Measurements from ENCODE around the gene DEPDC5.

DEPDC5 gene

GRCh38 chr22:31853736-31854495 is 100.1 kb downstream of the DEPDC5 start:
- FAIRE-seq, result no peak

- no peak for FAIRE-seq
These were observed 103.4 kb downstream of the DEPDC5 start for GRCh38 chr22:31857247-31857646.

DNA sequence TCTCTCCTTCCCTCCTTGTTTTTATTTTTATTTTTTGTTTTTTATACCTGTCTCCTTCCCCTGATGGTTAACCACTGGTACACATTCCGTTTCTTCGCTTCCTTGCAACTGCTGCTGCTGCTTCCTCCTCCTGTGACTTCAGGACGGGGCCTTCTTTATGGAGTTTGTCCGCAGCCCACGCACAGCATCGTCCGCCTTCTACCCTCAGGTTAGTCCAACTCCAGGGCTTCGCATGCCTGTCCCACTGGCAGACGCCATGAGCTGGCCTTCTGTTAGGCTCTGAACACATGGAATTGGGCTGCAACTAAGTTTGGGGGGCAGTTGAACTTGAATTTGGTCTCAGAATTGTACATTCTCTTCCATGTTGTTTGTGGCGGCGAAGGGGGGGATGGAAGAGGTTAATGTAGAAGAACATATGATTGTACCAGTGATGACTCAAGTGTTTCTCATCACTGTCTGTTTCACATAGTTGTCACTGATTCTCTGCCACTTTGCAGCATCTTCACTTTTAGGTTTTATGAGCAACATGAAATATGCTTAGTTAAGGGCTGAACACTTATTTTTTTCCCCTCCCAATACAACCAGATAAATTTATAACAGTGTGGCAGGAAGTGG is 107.5 kb downstream of the DEPDC5 start:
- FAIRE-seq, result no peak

- no peak for FAIRE-seq
These were observed 113.1 kb downstream of the DEPDC5 start for GRCh38 chr22:31866918-31867317.

DNA sequence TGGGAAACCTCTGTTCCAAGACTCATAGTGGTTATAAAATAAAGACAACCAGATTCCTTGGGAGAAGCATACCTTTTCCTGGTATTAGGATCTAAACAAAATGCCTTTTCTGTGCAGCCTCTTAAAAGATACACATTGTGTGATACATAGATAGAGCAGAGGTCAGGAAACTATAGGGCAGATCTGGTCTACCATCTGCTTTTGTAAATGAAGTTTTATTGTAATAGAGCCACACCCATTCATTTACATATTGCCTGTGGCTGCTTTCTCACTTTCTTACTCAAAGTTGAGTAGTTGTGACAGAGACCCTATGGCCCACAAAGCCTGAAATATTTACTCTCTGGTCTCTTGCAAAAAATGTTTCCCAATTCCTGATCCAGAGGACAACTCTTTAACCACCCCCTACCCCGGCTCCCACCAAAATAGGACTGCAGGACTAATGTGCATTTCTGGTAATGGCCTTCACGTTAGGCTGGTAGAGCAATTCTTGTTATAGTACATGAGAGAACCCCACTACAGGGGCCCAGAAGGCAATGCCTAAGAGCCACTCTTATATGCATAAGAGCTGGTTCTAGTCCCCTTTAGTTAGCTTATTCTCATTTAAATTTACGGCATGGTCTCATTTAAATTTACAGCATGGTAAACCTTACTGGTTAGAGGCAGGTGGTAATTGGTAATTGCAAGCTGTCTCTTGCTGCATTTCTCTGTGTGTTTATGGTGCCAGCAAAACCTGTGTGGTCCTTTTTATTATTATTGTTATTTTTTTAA is 113.8 kb downstream of the DEPDC5 start:
- no peak for FAIRE-seq

DNA sequence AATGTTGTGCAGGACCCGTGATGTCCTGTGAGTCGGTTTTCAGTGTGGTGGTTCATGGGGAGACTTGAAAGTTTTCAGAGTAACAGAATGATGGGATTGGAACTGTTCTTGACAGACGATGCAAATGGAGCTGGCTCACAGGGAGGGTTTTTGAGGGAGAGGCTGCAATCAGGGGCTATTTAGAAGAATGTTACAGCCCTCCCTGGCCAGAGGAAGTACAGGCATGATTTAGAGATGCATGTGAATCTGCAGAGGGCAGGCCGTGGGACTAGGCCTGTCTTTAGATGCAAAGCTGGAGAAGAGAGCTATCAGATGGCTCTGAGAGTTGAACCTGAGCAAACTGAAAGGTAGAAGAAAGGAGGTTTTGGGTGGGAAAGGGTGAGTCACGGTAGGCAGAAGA is 115.9 kb downstream of the DEPDC5 start:
- no peak for FAIRE-seq

DNA sequence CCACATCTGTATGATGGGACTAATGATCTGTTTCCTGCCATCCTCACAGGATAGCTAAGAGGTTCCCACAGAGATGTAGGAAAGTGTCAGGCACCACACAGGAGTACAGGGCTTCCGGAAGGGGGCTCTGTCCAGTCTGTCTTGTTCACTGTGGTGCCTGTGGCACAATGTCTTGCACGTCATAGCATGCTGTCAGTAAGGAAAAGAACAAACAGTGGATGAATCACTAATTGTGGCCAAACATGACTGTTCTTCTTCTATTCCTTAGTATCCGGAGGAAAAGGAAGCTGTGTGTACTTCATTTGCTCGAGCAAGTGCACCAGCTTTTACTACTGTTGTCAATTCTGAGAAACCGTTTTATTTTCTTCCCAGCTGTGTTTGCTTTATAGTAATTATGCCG is 117.1 kb downstream of the DEPDC5 start:
- no peak for FAIRE-seq

- FAIRE-seq, result no peak
These were observed 117.7 kb downstream of the DEPDC5 start for GRCh38 chr22:31871480-31871879.

DNA sequence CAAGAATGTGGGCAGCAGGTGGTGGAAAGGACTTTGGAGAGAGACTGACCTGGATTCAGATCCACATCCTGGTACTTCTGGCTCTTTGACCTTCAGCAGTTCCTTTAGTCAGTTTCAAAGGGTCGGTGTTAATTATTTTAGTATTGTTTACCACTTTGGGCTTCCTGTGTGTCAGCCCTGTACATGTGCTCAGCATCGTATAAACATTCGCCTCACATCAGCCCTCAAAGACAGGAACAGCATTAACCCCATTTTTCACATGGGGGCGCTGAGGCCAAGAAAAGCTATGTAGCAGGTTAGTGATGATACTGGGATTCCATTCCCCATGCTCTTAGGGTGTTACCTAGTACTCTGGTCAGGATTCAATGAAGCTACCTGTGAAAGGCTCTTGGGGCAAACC is 118.4 kb downstream of the DEPDC5 start:
- no peak for FAIRE-seq

- no peak for FAIRE-seq
These were observed 121.0 kb downstream of the DEPDC5 start for GRCh38 chr22:31874821-31875220.

- no peak for FAIRE-seq
These were observed 122.5 kb downstream of the DEPDC5 start for GRCh38 chr22:31876156-31876920.

GRCh38 chr22:31879585-31879984 is 125.8 kb downstream of the DEPDC5 start:
- no peak for FAIRE-seq

GRCh38 chr22:31881200-31881599 is 127.4 kb downstream of the DEPDC5 start:
- FAIRE-seq, result no peak

- no peak for FAIRE-seq
These were observed 128.0 kb downstream of the DEPDC5 start for GRCh38 chr22:31881865-31882264.

- no peak for FAIRE-seq
These were observed 129.2 kb downstream of the DEPDC5 start for GRCh38 chr22:31882971-31883370.

- no peak for FAIRE-seq
These were observed 130.2 kb downstream of the DEPDC5 start for GRCh38 chr22:31883989-31884388.

DNA sequence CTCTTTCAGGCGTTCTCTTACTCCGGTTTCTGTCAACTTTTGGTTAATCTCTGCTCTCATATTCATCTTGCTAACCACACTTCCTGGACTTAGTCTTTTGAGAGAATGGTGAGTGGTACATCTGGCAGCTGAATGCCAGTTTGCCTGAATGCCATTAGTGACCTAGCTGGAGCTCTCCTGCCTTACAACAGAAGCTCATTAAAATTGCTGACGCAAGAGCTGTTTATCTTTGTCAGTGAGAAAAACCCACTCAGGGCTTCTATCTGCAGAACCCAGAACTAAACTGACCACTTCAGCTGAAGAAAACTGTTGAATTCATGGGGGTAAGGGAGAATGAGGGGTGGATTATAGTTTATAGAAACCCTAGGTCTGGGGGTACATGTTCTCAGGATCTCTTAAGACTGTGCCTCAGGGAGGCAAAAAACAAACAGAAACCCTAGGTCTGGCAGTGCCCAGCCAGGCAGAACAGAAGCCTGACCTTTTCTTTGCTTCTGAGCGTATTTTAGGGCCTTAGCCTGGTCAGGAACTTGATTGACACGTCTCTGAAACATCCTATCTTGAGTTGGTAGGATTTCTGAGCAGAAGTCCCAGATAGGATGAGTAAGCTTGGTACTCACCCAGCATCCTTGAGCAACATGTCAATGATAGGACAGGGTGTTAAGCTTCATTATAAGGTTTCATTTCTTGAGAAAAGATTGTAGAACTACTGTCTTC is 137.7 kb downstream of the DEPDC5 start:
- FAIRE-seq, result no peak

DNA sequence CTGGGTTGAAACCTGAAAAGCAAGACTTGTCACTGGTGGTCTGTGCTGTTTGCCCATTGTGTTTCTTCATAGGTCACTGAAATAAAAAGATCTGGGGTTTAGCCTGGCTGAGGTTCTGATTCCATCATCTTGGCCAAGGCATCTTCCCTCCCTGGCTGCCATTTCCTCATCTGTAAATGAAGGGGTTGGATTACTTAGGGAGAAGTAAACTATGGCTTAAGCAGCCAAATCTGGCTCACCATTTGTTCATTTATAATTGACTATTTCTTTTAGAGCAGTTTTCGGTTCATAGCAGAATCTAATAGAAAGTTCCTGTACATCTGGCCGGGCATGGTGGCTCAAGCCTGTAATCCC is 138.2 kb downstream of the DEPDC5 start:
- FAIRE-seq, result no peak

GRCh38 chr22:31893460-31893859 is 139.6 kb downstream of the DEPDC5 start:
- no peak for FAIRE-seq

GRCh38 chr22:31895411-31896123 is 141.7 kb downstream of the DEPDC5 start:
- FAIRE-seq, result no peak

DNA sequence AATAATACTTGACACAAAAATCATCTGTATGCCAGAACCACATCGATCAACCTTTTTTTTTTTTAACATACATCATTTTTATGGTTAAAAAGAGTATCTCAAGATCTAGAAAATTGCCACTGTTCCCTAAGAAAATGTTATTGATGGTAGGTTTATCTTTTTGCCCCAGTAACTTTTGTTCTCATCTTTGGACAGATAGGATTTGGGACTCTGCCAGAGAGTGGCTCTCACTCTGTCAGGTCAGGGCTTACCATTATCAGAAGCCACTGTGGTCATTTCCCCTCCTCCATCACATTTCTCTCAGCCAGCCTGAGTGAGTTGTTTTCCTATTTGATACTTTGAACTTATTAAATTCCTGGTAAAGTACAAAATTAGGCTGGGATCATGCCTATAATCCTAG is 142.7 kb downstream of the DEPDC5 start:
- no peak for FAIRE-seq
